A673 (cell line): ENCODE measurements around the gene MAPK8. TPM values are rescaled to one million over a fixed set of nuclear protein-coding genes. Genes with fewer than 3 reads are reported as not detected.

Source experiments
- BruUV-seq: library from RNA; stranded (reverse); fragments of 400-500 nt; replicated peaks from 2 replicates; lab custom pipeline; 2021; lab: Mats Ljungman, UMichigan
- CTCF ChIA-PET: fragments of 300-600 bp; sonication (Branson Sonifier 250); formaldehyde crosslinking; loops from one replicate; lab custom pipeline; 2022; ENCODE audit warnings: antibody characterized with exemption; lab: Charles Lee
- POLR2A ChIA-PET: fragments of 300-600 bp; sonication (Branson Sonifier 250); formaldehyde crosslinking; loops from one replicate; lab custom pipeline; 2022; ENCODE audit warnings: antibody characterized with exemption; ENCODE audit not compliant: low non-redundant PET; lab: Charles Lee
- DNase-seq: peaks from one replicate; pipeline ENCODE4 v3.0.0-alpha.2; 2015; ENCODE audit warnings: low spot score
- H3K27ac ChIP-seq: fragments of 200-600 bp; sonication (generic); 2 replicates; pipeline ENCODE4 v1.5.1; 2016; ENCODE audit warnings: mixed run types, low read depth, mild to moderate bottlenecking, mixed read lengths, antibody characterized with exemption, low read length; ENCODE audit not compliant: poor library complexity, severe bottlenecking
- H3K27me3 ChIP-seq: fragments of 200-600 bp; sonication (generic); replicated peaks from 2 replicates; pipeline ENCODE4 v1.6.1; 2017; ENCODE audit warnings: mixed run types, low read depth, mild to moderate bottlenecking, mixed read lengths, antibody characterized with exemption, low read length; ENCODE audit not compliant: insufficient read depth, poor library complexity
- H3K36me3 ChIP-seq: fragments of 200-600 bp; sonication (generic); 2 replicates; pipeline ENCODE4 v1.6.1; 2016; ENCODE audit warnings: mixed run types, mild to moderate bottlenecking, mixed read lengths, antibody characterized with exemption, low read length; ENCODE audit not compliant: insufficient read depth, poor library complexity, severe bottlenecking
- H3K4me1 ChIP-seq: fragments of 200-600 bp; sonication (generic); 2 replicates; pipeline ENCODE4 v1.6.1; 2017; ENCODE audit warnings: mixed run types, mild to moderate bottlenecking, mixed read lengths, antibody characterized with exemption, low read length; ENCODE audit not compliant: insufficient read depth, poor library complexity, severe bottlenecking
- H3K4me3 ChIP-seq: fragments of 200-600 bp; sonication (generic); 2 replicates; pipeline ENCODE4 v1.5.1; 2016; ENCODE audit warnings: low read depth, mixed run types, mild to moderate bottlenecking, mixed read lengths, low read length; ENCODE audit not compliant: poor library complexity, severe bottlenecking
- H3K9me3 ChIP-seq: fragments of 200-600 bp; sonication (generic); 2 replicates; pipeline ENCODE4 v1.6.1; 2016; ENCODE audit warnings: mixed run types, low read depth, mild to moderate bottlenecking, mixed read lengths, antibody characterized with exemption, low read length; ENCODE audit not compliant: poor library complexity, severe bottlenecking
- CTCF ChIP-seq: fragments of 300-800, 200-600 bp; sonication (generic); conservative IDR thresholded peaks from 2 replicates; pipeline ENCODE4 v1.5.1; 2017; ENCODE audit warnings: low read depth, mild to moderate bottlenecking, antibody characterized with exemption, low read length, moderate library complexity, mixed read lengths
- EZH2 ChIP-seq: fragments of 200-600 bp; sonication (generic); IDR thresholded peaks from 2 replicates; pipeline ENCODE4 v1.6.1; 2017; ENCODE audit warnings: borderline replicate concordance, low read depth, mild to moderate bottlenecking, mixed read lengths, antibody characterized with exemption, low read length; ENCODE audit not compliant: poor library complexity, severe bottlenecking
- intact Hi-C: fragments of 100-400 bp; cut with micrococcal nuclease; formaldehyde crosslinking; loops from one replicate; pipeline ENCODE4 v1.10.0; 2022; ENCODE audit not compliant: unreplicated experiment
- total RNA-seq: library from RNA; stranded (reverse); gene quantifications from 2 replicates; pipeline ENCODE4 v1.2.3, GENCODE V29; 2021

MAPK8 gene
- total RNA-seq, 1 experiment from 2014 or later: 52.0 TPM

- no peak for DNase-seq
- Histone ChIP-seq H3K27me3 (no peaks in the 10 kb centered on the region), H3K36me3 (no peaks in the 10 kb centered on the region), H3K27ac (no peak overlapping the region), H3K4me3 (no peak overlapping the region), H3K4me1 (peaks cover 18% of the 10 kb centered on the region), H3K9me3 (no peaks in the 10 kb centered on the region)
- intact Hi-C loops: no loop called here
- BruUV-seq: no TSS peak
- POLR2A ChIA-PET: interaction anchor here (0.6 kb wide), 1 partner anchor 73 kb away, joined by 3 read pairs; no protein-coding TSS in a partner anchor
- CTCF ChIA-PET: interaction anchor here (0.8 kb wide), 1 partner anchor 33 kb away, joined by 4 read pairs; no protein-coding TSS in a partner anchor
- TF ChIP-seq EZH2: no peak
- TF ChIP-seq CTCF: no peak
These were observed 136.3 kb downstream of the MAPK8 start for GRCh38 chr10:48442809-48443177.

DNA sequence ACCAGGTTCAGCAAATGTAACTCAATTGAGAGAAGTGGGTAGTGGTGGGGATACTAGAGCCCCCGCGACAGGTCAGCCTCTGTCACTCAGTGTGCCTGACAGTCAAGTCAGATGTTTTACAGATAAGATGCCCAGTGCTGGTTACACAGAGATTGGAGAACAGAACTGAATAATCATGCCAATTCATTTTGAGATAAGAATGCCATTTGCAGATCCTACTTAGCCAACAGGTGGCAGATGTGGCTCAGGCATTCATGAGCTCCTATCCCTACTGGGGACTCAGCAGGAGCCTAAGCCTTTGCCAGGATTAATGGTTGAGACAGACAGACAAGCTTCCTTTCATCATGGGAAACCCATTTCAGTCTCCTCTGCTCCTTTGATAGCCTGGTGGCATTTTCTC, 137.8 kb downstream of the MAPK8 start:
- H3K27ac ChIP-seq: no peak overlapping the region
- BruUV-seq: no TSS peak
- H3K9me3 ChIP-seq: no peaks in the 10 kb centered on the region
- ChIA-PET CTCF (interaction anchor here (0.6 to 1.3 kb wide), 6 partner anchors 49 to 214 kb away, joined by 3 to 8 read pairs (median 4); no protein-coding TSS in a partner anchor), POLR2A (no interaction called here)
- H3K4me3 ChIP-seq: no peak overlapping the region
- intact Hi-C loops: loop anchor here (1.0 to 2.0 kb wide), 3 partner anchors 63 to 209 kb away; no protein-coding TSS in a partner anchor
- no peaks in the 10 kb centered on the region for H3K27me3 ChIP-seq
- TF ChIP-seq EZH2 (no peak), CTCF (peak; percentile 64)
- peaks cover 18% of the 10 kb centered on the region for H3K4me1 ChIP-seq
- H3K36me3 ChIP-seq: no peaks in the 10 kb centered on the region
- DNase-seq: peak; percentile 90

GRCh38 chr10:48444861-48445841, 138.7 kb downstream of the MAPK8 start:
- Histone ChIP-seq H3K4me1 (peaks cover 18% of the 10 kb centered on the region), H3K9me3 (no peaks in the 10 kb centered on the region), H3K4me3 (no peak overlapping the region), H3K36me3 (no peaks in the 10 kb centered on the region), H3K27ac (no peak overlapping the region), H3K27me3 (no peaks in the 10 kb centered on the region)
- no TSS peak for BruUV-seq
- POLR2A ChIA-PET: no interaction called here
- intact Hi-C loops: loop anchor here (1.0 to 2.0 kb wide), 3 partner anchors 62 to 208 kb away; no protein-coding TSS in a partner anchor
- CTCF ChIA-PET: interaction anchor here (0.6 to 1.3 kb wide), 6 partner anchors 48 to 213 kb away, joined by 3 to 8 read pairs (median 4); no protein-coding TSS in a partner anchor
- peak; percentile 44 for DNase-seq
- TF ChIP-seq CTCF (0 out of 2 replicates have a peak, but pooled peaks have one; percentile 22), EZH2 (no peak)
